ENCODE measurements around the gene FBXL7.

GRCh38 chr5:15893866-15894265 lies 393.9 kb downstream of the FBXL7 start:
- TF ChIP-seq, protein P1, sequence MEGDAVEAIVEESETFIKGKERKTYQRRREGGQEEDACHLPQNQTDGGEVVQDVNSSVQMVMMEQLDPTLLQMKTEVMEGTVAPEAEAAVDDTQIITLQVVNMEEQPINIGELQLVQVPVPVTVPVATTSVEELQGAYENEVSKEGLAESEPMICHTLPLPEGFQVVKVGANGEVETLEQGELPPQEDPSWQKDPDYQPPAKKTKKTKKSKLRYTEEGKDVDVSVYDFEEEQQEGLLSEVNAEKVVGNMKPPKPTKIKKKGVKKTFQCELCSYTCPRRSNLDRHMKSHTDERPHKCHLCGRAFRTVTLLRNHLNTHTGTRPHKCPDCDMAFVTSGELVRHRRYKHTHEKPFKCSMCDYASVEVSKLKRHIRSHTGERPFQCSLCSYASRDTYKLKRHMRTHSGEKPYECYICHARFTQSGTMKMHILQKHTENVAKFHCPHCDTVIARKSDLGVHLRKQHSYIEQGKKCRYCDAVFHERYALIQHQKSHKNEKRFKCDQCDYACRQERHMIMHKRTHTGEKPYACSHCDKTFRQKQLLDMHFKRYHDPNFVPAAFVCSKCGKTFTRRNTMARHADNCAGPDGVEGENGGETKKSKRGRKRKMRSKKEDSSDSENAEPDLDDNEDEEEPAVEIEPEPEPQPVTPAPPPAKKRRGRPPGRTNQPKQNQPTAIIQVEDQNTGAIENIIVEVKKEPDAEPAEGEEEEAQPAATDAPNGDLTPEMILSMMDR (conservative IDR thresholded peaks at IDR 0.05 in 1 of 2, IDR thresholded peaks at IDR 0.05 in 1 of 2; ENCODE audit: low read depth in 1 of 2, low read length in 2 of 2): no peak
- TF ChIP-seq EZH2 (IDR thresholded peaks at IDR 0.05; ENCODE audit: low read length, missing control alignments): no peak

Measured in fibroblast of lung (primary cell).